Heart right ventricle (tissue), 16 donors: ENCODE results near the gene TPPP3. TPM values are rescaled to one million over a fixed set of nuclear protein-coding genes. Genes with fewer than 3 reads are reported as not detected.
"Not testable (repeated sequence)": the region's sequence is repeated elsewhere in the genome, so short reads cannot be mapped to it uniquely, and the experiment has no call there.

ENCODE experiments used
- ATAC-seq, 8 donors: fragments of 200-7000 bp; cut with Tn5 transposase; one replicate each; pipeline ENCODE4 v1.9.1; 2020; ENCODE audit warnings: mild to moderate bottlenecking in 8 of 8, moderate library complexity in 8 of 8, moderate number of reproducible peaks in 1 of 8
- DNase-seq, 2 donors: peaks; one replicate each; pipeline ENCODE4 v3.0.0-alpha.2; 2020
- H3K27ac ChIP-seq, 10 donors: fragments of 200-600 bp; sonication (generic) in 2 of 10; one replicate each; pipeline versions ENCODE4 v1.5.0 to v1.8.0; 2020 to 2022; ENCODE audit warnings: mild to moderate bottlenecking in 3 of 10
- H3K27me3 ChIP-seq, 7 donors: fragments of 200-600 bp; one replicate each; pipeline ENCODE4 v1.8.0; 2021 to 2022; ENCODE audit warnings: mild to moderate bottlenecking in 2 of 7
- H3K36me3 ChIP-seq, 9 donors: fragments of 200-600 bp; sonication (generic) in 1 of 9; one replicate each; pipeline versions ENCODE4 v1.5.0 to v1.8.0; 2020 to 2022; ENCODE audit warnings: mild to moderate bottlenecking in 2 of 9
- H3K4me1 ChIP-seq, 9 donors: fragments of 200-600 bp; sonication (generic) in 1 of 9; one replicate each; pipeline versions ENCODE4 v1.5.0 to v1.8.0; 2020 to 2022; ENCODE audit warnings: mild to moderate bottlenecking in 4 of 9
- H3K4me3 ChIP-seq, 10 donors: fragments of 200-600 bp; sonication (generic) in 2 of 10; one replicate each; pipeline versions ENCODE4 v1.5.0 to v1.8.0; 2020 to 2022; ENCODE audit warnings: mild to moderate bottlenecking in 7 of 10, moderate library complexity in 2 of 10
- H3K9me3 ChIP-seq, 11 donors: fragments of 200-600 bp in 10 of 11; sonication (generic) in 2 of 11; one replicate each; pipeline versions ENCODE4 v1.5.0 to v1.8.0; 2013 to 2022; ENCODE audit warnings: mild to moderate bottlenecking in 2 of 11, control low read depth in 1 of 11, moderate library complexity in 1 of 11
- CTCF ChIP-seq, 9 donors: fragments of 200-600 bp; sonication (generic) in 2 of 9; IDR thresholded peaks; one replicate each; pipeline versions ENCODE4 v1.5.0 to v1.8.0; 2021 to 2022; ENCODE audit warnings: antibody characterized with exemption in 9 of 9, mild to moderate bottlenecking in 5 of 9, moderate library complexity in 1 of 9
- WGBS, 2 donors: extraction: QIAGEN DNeasy Blood & Tissue Kit; methylation state at CpG; one replicate each; pipeline ENCODE4 v1.1.7; 2013; ENCODE audit warnings: inconsistent platforms in 1 of 2; 5-methylcytosine and 5-hydroxymethylcytosine counted together
- intact Hi-C, 10 donors: fragments of 100-400 bp; cut with DNase I; formaldehyde crosslinking; loops; one replicate each; pipeline versions ENCODE4 v1.11.1 to v1.14.2; 2022
- polyA plus RNA-seq, 2 donors: library from polyadenylated mRNA; stranded (reverse); fragments of 200-250 nt; gene quantifications; one replicate each; pipeline ENCODE4 v1.2.3, GENCODE V29; 2013
- total RNA-seq, 10 donors: library from RNA; stranded (reverse); fragmentation: NEBNext Ultra II Directional in 3 of 10; extraction: Animal tissue kit (Norgen Biotek cat#: 25700) in 3 of 10; gene quantifications; one replicate each; pipeline versions ENCODE4 v1.2.1 to v1.2.4, GENCODE V29; 2021 to 2023
- donor health status: Arrhythmogenic right ventricular cardiomyopathy.
- donor health status: ischemic (EF 13 %, LVEDD 7.1; RV severe dilation, severe dysfunction).
- donor health status: healthy with polysubstance abuse.
- donor health status: DM: no; HTN: yes; CAD: no.
- donor health status: DM: no; HTN: no; CAD: no.
- donor health status: ischemic (EF 25% LVEDD 6.9; RV normal size, moderate dysfunction).
- donor health status: ischemic (EF 25% LVEDD 5.7; RV mildly dilated, moderate dysfunction).
- donor health status: healthy.
- donor health status: DM: yes; HTN: yes; CAD: no.
- donor health status: Ischemic cardiomyopathy.
- donor health status: ischemic (EF 35%, LVEDD 5.7; RV mildly dilated, moderate dysfunction).
- donor health status: nonischemic (EF 11% LVEDD 7.7; RV severe dilation, severe dysfunction).
- donor health status: DM: yes; HTN: yes; CAD: no.
- donor health status: PGD.
- donor health status: ischemic (EF 29% LVEDD 5.4; RV normal size, mild dysfunction).
- donor health status: nonischemic (EF 23%, LVEDD 6.1; RV moderate dilation, normal function).

TPPP3 gene
- total and polyA plus RNA-seq, 12 donors = 6.4 to 26.1 (median 9.4) TPM

- WGBS, 2 donors = 88% methylated on average over 4 of the region's 4 CpGs
- H3K4me3 ChIP-seq = no peak overlapping the region
- DNase-seq (no peak), ATAC-seq (no peak)
- H3K9me3 ChIP-seq = no peaks in the 10 kb centered on the region
- intact Hi-C loops = loop anchor here in 5 of 10 donors (5.0 to 10.0 kb wide), 3 partner anchors 84 to 97 kb away; no protein-coding TSS in a partner anchor
- H3K27me3 ChIP-seq = peaks cover 0 to 13% (median 2%) of the 10 kb centered on the region in 7 donors
- no peak overlapping the region for H3K27ac ChIP-seq
- TF ChIP-seq CTCF (IDR thresholded peaks at IDR 0.05) = no peak
- H3K4me1 ChIP-seq = peaks cover 0 to 6% (median 0%) of the 10 kb centered on the region in 9 donors
- H3K36me3 ChIP-seq = no peaks in the 10 kb centered on the region
These were observed 22.6 kb downstream of the TPPP3 start for GRCh38 chr16:67370661-67371060.

- intact Hi-C loops = loop anchor here in 2 of 10 donors (5.0 to 10.0 kb wide), 2 partner anchors 43 to 100 kb away; no protein-coding TSS in a partner anchor
- no peak for DNase-seq
- Histone ChIP-seq H3K27ac (peak overlapping the region in 4 of 10 donors; percentile 36 to 57 (median 52)), H3K4me3 (no peak overlapping the region), H3K36me3 (no peaks in the 10 kb centered on the region), H3K27me3 (peaks cover 0 to 6% (median 0%) of the 10 kb centered on the region in 7 donors), H3K4me1 (peaks cover 0 to 20% (median 3%) of the 10 kb centered on the region in 9 donors), H3K9me3 (no peaks in the 10 kb centered on the region)
- no peak for ATAC-seq
- no peak for TF ChIP-seq CTCF (IDR thresholded peaks at IDR 0.05)
These were observed 28.6 kb downstream of the TPPP3 start for GRCh38 chr16:67364600-67365235.

GRCh38 chr16:67361038-67361437 is 32.3 kb downstream of the TPPP3 start:
- Histone ChIP-seq H3K27me3 (no peaks in the 10 kb centered on the region), H3K4me1 (peaks cover 0 to 20% (median 3%) of the 10 kb centered on the region in 9 donors), H3K9me3 (no peaks in the 10 kb centered on the region), H3K36me3 (no peaks in the 10 kb centered on the region), H3K4me3 (no peak overlapping the region), H3K27ac (no peak overlapping the region)
- DNase-seq (no peak), ATAC-seq (no peak)
- intact Hi-C loops = loop anchor here in 1 of 10 donors (10.0 kb wide), 1 partner anchor 104 kb away; no protein-coding TSS in a partner anchor
- 80 to 84% methylated on average over 3 of the region's 3 CpGs for WGBS, 2 donors
- no peak for TF ChIP-seq CTCF (IDR thresholded peaks at IDR 0.05)

- not testable (repeated sequence) for H3K27ac ChIP-seq, H3K27me3 ChIP-seq, DNase-seq, H3K36me3 ChIP-seq, ATAC-seq, H3K9me3 ChIP-seq, H3K4me1 ChIP-seq, H3K4me3 ChIP-seq
- intact Hi-C loops = loop anchor here in 2 of 10 donors (10.0 kb wide), 2 partner anchors 85 to 105 kb away; partner anchors contain the start of gene PLEKHG4 (in 1 of the 2)
- WGBS, 2 donors = 96% methylated on average over 8 of the region's 8 CpGs
These were observed 33.6 kb downstream of the TPPP3 start for GRCh38 chr16:67359540-67360269.
